CD4-positive, alpha-beta T cell treated with Interleukin-6 for 4 hours (primary cell): Measurements from ENCODE around the gene KLF12.
A peak's percentile ranks its signal among the peaks of the same experiment; 100 is the strongest.

Experiments used
- DNase-seq: peaks from one replicate; pipeline ENCODE4 v3.0.0-alpha.2; 2020; ENCODE audit warnings: mixed read lengths

Gene KLF12

DNA sequence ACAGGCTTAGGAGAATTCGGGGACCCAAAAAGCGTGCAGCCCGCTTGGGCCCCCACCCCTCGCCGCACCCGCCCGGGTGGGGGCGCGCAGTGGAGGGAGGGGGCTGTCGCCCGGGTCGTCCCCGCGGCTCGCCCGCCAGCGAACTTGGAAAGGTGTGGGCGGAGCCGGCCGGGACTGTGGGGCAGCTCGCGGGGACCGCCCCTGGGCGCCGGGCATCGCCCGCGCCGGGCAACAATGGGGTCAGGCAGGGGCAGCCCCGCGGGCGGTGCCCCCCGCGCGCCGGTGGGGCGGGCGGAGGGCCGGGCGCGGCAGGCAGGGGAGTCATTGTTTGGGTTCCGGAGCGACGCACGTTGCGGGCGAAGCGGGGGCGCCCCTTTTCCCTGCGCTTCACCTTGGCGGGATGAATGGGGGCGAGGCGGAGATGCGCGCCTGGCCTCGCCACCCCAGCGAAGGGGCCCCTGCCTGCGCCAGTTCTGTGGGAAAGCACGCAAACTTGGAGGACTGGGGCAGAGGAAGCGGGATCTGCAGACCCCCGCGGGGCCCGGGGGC, 647 bp upstream of the KLF12 start:
- DNase-seq: peak; percentile 63

DNA sequence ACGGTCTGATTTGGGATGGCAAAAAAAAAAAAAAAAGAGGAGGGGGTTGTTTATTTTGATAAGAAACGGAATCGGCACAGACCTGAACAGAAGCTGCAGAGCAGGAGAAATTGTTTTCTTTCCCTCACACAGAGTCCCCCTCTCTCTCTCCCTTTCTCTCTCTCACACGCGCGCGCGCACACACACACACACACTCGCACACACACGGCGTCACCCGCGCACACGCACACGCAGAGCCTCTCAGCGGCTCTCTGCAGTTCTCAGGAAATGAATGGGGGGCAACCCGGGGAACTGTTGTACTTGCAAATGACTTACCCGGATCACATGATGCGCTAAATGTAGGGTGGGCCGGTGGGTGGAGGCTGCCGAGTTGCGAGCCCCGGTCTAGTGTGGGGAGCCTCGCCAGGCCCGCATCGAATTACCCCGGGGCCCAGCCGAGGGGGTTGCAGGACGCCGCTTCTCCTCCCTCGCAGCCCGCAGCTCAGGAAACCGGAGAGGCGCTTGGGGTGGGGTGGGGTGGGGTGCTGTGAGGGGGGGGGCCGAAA, 475 bp downstream of the KLF12 start:
- peak; percentile 90 for DNase-seq

DNA sequence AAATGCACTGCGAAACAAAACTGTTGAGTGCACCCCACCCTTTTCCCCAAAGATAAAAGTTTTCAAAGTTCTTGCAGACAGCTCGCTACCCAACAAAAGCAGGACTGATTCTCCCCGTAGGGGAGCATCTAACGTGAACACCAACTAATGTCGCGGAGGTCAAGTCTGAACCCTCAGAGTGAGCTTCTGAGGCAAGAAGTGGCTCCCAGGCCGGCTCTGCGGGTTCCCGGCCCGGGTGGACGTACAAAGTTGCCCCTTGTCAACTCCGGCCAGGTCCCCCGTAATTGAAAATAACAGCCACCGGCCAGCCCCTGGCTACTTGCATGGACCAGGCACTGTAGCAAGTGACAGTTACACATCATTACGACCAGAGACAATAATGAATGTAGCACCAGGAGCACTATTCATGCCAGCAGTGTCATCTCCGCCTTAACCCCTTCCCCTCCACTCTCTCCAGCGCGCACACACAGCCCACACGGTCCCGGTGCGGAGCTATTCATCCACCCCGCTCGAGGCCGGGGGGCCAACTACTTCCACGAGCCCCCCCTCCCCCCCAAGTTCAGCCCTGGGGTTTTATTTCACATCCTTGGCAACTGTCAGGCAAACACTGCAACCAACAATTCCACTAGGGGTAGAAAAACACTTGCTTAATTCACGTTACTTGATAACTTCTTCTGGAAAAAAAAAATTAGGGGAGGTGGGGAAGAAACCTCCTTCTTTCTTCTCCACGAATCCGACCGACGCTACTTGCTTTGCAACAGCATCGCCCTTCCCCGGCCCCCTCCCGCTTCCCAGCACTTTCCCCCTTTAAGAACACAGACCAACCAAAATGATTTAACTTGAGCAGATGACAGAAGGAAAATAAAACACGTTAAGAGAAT, 1.2 kb downstream of the KLF12 start:
- DNase-seq: peak; percentile 45

DNA sequence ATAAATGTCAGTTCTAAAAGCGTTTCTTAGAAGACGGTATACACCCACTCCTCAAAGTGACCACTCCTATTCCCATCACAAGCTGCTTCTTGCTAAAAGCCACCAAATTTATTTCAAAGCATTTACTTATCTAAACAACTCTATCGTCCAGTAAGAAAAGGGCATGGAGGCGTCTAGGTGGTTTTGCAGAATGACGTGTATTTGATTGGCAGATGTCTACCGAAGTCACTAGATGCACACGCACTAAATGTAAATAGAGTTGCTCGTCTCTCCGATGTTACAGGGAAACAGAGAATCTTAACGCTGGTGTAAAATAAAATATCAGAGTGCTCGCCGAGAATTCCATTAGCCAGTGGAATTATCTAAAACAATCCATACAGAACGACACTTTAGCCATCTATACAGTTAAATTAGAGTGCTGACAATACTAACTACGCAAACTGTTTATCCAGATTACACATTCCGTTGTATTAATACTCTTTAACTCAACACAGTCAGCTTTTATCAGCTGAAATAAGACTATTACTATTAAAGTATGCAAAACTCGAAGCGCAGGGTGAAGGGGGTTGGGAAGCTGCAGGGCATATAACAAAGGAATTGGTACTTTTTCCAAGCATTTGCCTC, 1.9 kb downstream of the KLF12 start:
- DNase-seq: peak; percentile 39

DNA sequence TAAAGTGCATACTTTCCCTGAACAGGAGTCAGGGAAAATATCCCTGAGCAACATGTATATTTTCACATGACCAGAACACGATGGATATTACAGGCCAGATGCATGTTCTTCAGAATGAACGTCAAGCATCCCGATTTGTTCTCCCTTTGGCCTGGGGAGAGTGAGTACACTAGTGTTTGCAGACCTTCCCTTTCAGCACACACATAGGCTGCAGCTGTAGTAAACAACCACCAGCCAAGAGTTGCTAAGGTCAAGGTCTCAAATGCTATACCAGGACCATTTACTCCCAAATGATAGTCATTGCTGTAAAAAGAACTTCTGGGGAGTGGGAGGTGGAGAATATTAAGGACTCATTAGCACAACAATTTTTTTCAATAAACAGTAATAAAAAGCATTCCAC, 3.0 kb downstream of the KLF12 start:
- no peak for DNase-seq

DNA sequence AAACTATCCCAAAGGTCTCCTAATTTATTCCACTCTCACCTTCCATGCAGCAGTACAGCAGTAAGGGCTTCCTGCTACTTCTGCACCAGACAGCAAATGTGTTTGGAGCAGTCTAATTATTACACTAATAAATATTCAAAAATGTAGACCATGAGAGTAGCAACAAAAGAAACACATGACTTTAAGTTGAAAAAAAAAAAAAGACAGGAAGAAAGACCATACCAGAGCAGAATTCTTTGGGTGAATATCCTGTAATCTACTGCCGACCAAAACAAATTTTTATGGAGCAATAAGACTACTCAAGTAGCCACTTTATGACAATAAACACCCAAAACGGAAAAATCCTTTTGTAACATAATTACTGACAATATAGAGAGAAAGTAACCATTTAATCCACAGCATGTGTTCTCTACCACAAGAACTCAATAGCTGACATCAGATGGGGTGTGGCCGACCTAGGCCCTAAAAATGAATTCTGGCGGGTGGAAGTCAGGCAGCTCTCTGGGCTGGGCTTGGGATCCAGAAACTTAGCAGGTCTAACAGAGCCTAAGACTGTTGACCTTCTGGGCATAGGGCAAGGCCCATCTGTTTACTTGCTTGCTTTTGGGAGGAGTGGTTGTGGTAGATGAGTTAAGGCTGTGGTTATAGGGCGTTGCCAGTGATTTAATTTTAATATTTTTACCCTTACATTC, 4.6 kb downstream of the KLF12 start:
- peak; percentile 29 for DNase-seq

DNA sequence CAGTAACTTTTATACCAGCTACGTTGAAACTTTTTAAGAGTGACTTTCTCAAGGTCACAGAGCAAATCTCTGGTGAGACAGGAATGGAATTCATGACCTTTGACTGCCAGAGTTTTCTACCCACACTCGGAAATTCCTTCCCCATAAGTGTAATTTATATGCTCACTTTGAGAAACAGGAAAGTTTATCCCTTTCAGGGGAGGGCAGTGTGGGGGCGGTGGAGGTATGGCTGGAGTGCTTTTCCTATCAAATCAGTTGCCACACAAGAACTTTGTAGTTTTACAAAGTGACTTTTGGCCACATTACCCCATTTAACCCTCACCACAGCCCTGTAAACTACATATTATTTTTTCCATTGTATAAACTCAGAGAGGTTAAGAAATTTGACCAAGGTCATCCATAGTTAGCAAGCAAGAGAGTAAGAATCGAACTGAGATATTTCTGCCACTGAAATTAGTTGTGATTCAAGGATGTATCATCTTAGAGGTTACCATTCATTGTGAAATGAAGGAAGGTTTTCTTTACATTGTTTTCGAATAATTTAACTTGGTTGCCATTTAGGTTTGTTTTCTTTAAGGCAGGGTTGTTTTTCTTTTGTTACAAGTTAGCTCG, 5.9 kb downstream of the KLF12 start:
- no peak for DNase-seq

DNA sequence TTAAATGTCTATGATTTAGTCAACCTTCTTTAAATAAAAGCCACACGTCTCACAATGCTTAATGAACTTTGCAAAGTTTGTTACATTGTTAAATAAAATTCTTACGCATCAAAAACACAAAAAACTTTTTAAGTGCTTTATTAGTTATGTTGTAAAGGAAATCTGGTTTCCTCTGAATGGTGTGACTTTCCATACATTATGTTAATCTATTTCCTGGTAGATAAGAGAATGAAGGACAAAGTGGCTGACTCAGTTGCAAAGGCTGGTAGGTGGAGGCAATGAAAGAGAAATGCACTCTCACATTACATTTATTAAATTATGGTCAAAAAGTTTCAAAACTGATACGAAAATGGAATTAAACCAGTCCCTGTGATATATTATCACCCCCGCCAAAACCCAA, 15.9 kb downstream of the KLF12 start:
- no peak for DNase-seq

DNA sequence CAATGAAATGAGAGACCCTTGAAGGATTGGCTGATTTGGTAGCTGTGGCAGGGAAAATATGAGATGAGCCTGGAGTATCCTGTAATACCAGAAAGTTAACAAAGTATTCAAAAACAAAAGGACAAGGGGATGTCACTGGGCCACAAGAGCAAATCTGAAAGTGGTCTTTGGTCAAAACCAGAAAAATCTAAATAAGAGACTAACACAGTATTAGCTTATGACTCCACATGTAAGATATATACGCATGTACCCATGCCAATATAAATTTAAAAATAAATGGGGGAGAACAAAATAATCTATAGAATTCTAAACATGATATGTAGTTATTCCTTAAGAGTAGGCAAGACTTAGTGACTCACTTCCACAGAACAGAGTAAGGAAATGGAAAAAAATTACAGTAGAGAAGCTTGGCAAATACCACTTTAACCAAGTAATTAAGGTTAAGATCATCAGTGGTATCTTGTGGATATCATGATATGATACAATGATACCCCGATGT, 16.9 kb downstream of the KLF12 start:
- no peak for DNase-seq

DNA sequence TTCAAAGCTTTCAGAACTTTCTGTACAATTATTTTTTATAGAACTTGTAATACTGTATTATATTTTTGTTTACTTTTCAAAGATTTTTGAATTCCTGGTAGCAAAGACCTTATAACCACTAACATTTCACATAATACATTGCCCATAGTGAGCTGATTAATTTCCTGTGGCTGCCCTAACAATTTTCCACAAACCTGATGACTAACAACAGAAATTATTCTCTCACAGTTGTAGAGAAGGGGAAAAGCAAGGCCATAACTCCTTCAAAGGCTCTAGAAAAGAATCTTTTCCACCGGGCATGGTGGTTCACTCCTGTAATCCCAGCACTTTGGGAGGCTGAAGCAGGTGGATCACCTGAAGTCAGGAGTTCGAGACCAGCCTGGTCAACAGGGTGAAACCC, 19.1 kb downstream of the KLF12 start:
- no peak for DNase-seq

DNA sequence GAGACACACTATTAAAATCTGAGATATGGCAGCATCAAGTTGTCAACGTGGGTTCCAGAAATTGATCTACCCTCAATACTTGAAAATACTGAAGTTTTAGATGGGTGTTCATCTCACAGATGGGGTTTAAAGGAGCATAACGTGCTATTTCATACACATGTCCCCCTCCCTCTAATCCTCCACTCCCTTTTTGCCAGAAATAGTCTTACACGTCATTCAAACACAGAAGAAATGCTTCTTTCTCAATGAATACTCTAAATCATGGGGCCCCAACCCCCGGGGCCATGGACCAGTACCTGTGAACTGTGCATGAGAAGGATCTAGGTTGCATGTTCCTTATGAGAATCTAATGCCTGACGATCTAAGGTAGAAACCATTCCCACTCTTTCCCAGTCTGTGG, 19.6 kb downstream of the KLF12 start:
- DNase-seq: no peak

DNA sequence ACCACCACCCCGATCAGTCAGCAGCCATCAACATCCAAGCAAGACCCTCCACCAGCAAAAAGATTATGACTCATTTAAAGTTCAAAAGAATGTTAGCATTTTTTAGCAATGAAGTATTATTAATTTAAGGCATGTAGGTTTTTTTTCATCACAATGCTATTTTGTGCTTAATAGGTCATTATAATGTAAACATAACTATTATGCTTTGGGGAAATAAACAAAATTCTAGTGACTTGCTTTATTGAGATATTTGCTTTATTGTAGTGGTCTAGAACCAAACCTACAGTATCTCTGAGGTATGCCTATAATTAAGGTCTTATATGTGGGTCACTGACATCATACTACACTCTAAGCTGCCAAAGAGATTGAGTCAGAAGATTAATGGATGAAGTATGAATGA, 20.0 kb downstream of the KLF12 start:
- DNase-seq: no peak

DNA sequence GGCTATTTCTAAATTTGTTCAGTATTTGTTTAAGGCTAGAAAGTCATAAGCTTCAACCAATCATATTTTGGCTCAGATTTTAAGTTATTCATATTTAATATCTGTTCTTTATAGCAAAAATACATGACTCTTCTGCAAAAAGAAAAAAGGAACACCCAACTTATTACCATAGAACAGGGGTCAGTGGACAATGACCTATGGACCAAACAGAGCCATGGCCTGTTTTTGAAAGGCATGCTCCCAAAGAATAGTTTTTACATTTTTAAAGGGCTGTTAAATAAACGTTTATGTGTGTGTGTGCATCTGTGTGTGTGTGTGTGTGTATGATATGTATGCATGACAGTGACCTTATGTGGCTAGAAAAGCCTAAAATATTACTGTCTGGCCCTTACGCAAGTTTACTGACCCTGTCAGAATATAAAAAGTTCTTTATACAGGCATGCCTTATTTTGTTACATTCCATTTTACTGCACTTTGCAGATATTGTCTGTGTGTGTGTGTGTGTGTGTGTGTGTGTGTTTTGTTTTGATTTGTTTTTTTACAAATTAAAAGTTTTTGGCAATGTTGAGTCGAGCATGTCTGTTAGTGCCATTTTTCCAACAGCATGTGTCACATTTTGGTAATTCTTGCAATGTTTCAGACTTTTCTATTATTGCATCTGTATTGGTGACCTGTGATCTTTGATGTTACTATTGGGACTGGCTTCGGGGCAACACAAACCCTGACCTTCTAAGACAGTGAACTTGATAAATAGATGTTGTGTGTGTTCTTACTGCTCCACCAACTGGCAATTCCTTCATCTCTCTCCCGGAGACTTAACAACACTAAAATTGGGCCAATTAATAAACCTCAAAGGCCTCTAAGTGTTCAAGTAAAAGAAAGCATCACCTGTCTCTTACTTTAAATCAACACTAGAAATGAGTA, 22.0 kb downstream of the KLF12 start:
- DNase-seq: no peak

DNA sequence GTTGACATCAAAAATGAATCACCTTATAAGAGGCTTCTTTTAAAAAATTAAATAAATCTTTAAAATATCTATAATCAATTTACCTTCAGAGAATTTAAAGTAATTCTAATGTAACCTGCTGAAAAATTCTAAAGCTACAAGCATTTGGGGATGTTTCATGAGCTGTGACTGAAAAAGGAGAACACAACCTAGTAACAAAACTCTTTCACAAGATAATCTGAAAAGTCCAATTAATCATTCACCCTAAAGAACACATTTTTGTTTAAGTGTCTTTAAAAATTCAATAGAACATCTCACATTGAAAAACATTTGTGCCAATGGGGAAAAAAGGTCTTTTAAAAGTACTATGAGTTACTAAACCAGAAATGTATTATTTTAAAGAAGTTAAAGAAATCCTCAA, 22.8 kb downstream of the KLF12 start:
- no peak for DNase-seq

DNA sequence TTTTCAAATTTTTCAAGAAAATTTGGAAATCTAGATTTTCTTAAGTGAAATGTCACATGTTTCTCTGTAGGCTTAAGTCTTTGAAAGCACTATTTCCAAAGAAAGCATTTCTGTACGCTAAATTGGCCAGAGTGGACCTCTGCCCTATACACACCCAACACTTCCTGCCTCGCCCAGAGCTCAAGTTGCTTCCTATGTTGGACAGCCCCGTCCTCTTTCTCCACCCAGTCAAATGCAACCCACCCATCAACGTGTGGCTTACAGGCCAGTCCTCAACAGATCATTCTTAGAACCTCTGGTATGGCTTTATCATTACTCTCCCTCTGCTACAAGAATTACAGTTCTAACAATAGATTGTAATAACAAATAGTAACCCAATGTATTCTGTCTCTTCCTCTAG, 24.2 kb downstream of the KLF12 start:
- no peak for DNase-seq

DNA sequence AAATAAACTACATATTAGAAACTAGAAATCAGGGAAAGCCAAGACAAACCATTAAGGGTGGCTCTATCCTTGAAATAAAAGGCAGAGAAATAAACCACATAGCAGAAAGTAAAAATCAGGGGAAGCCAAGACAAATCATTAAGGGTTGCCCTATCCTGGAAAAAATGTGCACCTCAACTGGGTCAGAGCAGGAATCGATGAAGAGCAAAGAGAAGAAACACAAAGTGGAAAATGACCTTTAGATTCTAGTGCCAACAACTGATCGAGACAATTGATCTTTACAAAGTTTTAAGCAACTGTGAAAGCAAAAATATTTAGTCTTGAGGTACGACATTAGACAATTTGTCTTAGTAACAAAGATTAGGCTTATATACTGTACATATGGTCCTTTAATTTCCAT, 26.6 kb downstream of the KLF12 start:
- DNase-seq: no peak

DNA sequence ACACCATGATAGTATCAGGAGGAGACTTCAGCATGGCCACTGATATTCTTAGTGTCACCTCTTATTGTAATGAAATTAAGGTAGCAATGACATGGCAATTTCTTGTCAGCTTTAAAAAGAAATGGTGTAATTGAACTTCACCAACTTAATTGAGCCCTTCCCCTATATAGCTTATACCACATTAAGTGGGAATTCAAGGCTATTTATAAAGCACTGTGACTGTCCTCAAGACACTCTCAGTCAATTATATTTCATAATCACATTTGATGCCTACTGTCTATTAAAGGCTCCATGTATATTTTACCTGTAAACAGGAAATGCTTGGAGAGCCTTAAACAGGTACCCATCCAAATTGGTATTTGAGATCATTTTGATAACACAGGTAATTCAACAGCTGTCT, 28.3 kb downstream of the KLF12 start:
- DNase-seq: no peak

DNA sequence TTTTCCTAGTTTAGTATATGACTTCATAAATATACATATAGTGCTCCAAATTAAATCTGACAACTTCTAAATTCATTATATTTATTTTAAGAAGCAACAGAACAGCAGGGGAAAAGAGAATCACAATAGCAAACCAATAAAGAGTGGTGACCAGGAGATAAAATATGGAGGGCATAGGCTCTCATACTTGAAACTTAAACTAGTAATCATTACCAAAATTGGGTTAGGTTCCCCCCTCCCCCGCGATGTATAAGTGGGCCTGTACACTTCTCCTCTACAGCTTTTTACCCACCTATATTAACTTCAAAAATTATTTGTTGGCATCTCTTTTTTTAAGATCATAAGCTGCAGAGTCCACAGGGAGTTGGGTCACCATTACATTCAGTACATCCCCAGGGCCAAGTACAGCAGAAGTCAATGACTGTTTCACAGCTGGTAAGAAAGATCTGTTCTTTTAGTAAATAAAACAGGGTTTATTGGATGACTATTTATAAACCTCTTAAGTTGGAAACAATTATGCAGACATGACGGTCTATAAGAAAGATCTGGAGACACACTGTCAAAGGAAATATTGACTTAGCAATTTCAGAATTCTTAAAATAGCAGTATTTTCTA, 29.4 kb downstream of the KLF12 start:
- DNase-seq: no peak

DNA sequence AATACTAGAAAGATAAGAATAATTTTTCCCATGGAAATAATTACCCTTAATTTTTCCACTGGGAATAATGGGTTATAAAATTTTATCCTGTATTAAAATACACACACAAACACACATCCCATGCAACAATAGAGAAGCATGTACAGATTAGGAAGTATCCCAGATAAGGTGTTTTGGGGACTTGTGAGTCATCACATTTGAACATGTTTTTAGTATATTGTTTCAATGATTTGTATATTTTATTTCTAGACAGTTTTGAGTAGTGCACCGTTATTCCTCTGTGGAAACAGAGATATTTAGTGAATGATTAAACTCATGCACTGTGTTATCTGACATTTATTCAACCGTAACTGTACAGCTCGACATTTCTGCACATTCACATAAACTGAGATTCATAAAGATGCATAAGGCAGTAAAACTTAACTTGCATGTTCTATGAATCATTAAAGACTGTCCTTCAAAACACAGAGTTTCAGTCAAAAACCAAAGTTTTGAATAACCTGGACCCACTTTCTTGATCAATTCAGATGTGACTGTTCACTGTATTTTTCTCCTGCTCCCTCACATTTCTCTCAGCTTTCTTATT, 30.1 kb downstream of the KLF12 start:
- DNase-seq: no peak

DNA sequence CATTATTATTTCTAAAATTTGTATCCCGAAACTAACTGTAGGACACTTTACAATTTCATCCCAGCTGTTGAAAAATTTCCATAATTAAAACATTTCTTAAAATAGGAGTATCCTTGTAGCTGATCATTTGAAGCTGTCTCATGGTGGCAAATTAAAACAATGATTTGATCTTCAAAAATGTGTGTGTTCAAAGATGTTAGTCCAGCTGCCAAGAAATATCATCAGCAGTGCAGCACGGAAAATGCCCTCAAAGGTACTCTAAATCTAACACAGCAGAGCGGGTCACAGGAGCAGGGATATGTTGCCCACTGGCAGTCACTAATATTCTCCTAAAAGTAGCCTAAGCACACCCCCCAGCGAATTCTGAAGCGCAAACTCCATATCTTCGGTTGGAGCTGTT, 31.0 kb downstream of the KLF12 start:
- no peak for DNase-seq

DNA sequence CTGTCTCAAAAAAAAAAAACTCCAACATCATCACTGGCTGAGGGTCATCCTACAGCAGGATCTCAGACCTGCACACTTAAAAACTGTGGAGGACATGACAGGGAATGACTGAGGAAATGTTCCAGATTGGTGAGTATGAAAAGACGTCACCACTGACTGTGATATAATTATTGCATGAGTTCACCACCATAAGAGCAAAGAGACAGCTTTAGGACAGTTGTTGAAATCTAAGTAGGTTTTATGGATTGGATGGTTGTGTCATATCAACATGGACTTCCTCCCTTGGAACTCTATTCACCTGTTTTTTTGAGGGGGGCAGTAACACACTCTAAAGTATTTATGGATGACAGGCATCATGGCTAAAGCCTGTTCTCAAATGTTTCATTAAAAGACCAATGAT, 31.5 kb downstream of the KLF12 start:
- no peak for DNase-seq
